GM19463 (cell line): ENCODE results near the gene HDGFL2.

ENCODE experiments used
- ATAC-seq: cut with Tn5 transposase; IDR thresholded peaks from one replicate; pipeline ENCODE4 v1.9.1; 2021; ENCODE audit warnings: mild to moderate bottlenecking, moderate library complexity; ENCODE audit not compliant: unreplicated experiment

The HDGFL2 gene

GRCh38 chr19:4550018-4550417 lies 77.9 kb downstream of the HDGFL2 start:
- ATAC-seq = no peak

- ATAC-seq = no peak
Observed at GRCh38 chr19:4550479-4551050, 78.5 kb downstream of the HDGFL2 start.
